HCT116 (cell line): ENCODE data around the gene DIDO1. TPM values are rescaled to one million over a fixed set of nuclear protein-coding genes. Genes with fewer than 3 reads are reported as not detected.

Experiments
- ATAC-seq: fragments of 200-7000 bp; cut with Tn5 transposase; 2 replicates; pipeline ENCODE4 v1.9.1; 2020; ENCODE audit warnings: mild to moderate bottlenecking, moderate library complexity
- BruUV-seq: library from RNA; stranded (reverse); fragments of 400-500 nt; replicated peaks from 2 replicates; lab custom pipeline; 2021; lab: Mats Ljungman, UMichigan
- CTCF ChIA-PET: fragments of 300-600 bp; sonication (Branson Sonifier 250); formaldehyde crosslinking; loops from one replicate; lab custom pipeline; 2021; ENCODE audit warnings: antibody characterized with exemption; lab: Charles Lee
- POLR2A ChIA-PET: fragments of 300-600, 350-600 bp; sonication (Branson Sonifier 250); formaldehyde crosslinking; loops from one replicate; lab custom pipeline; 2021; ENCODE audit warnings: antibody characterized with exemption; lab: Charles Lee
- RAD21 ChIA-PET, 2 experiments: fragments of 300-600 bp; sonication (Branson Sonifier 250); formaldehyde crosslinking; loops; one replicate each; lab custom pipeline; 2023; ENCODE audit warnings: low total read pairs in 2 of 2; ENCODE audit not compliant: uncharacterized antibody in 2 of 2, unreplicated experiment in 2 of 2, low non-redundant PET in 1 of 2; lab: Charles Lee
- DNase-seq: peaks from one replicate; pipeline ENCODE4 v3.0.0-alpha.2; 2010; ENCODE audit warnings: low read depth, low spot score
- H2AFZ ChIP-seq: fragments of 200-600 bp; shearing (Covaris generic), sonication (generic); 2 replicates; pipeline ENCODE4 v1.6.1; 2017; ENCODE audit warnings: low read depth, mixed run types, mixed read lengths, antibody characterized with exemption, low read length; ENCODE audit not compliant: poor library complexity, severe bottlenecking
- H3K27ac ChIP-seq: 2 replicates; pipeline ENCODE4 v1.5.1; 2012; ENCODE audit warnings: low read depth, low read length
- H3K27me3 ChIP-seq: fragments of 200-600 bp; sonication (generic); 2 replicates; pipeline ENCODE4 v1.6.1; 2016; ENCODE audit warnings: mixed run types, low read length, mixed read lengths; ENCODE audit not compliant: insufficient read depth
- H3K36me3 ChIP-seq, 2 experiments: fragments of 200-500 bp in 1 of 2; fragments of 200-600 bp in 1 of 2; sonication (Bioruptor generic) in 1 of 2; sonication (generic) in 1 of 2; 2 replicates each; pipeline versions ENCODE4 v1.5.1 to v1.6.1; 2014 to 2016; ENCODE audit warnings: low read length in 2 of 2, inconsistent platforms in 1 of 2, mixed read lengths in 1 of 2, mixed run types in 1 of 2; ENCODE audit not compliant: insufficient read depth in 2 of 2, control insufficient read depth in 1 of 2
- H3K4me1 ChIP-seq, 2 experiments: fragments of 200-600 bp in 1 of 2; sonication (generic) in 1 of 2; 2 replicates each; pipeline versions ENCODE4 v1.5.1 to v1.6.1; 2012 to 2017; ENCODE audit warnings: low read length in 2 of 2, inconsistent platforms in 1 of 2, mild to moderate bottlenecking in 1 of 2, mixed read lengths in 1 of 2, mixed run types in 1 of 2, moderate library complexity in 1 of 2; ENCODE audit not compliant: insufficient read depth in 2 of 2, control insufficient read depth in 1 of 2
- H3K4me2 ChIP-seq: fragments of 200-600 bp; sonication (generic); 2 replicates; pipeline ENCODE4 v1.6.1; 2017; ENCODE audit warnings: mixed run types, low read length, mixed read lengths
- H3K4me3 ChIP-seq, 2 experiments: fragments of 200-600 bp in 1 of 2; sonication (generic) in 1 of 2; replicated peaks in 1 of 2; 2 replicates each; pipeline ENCODE4 v1.5.1; 2011 to 2016; ENCODE audit warnings: low read length in 2 of 2, control low read depth in 1 of 2, low read depth in 1 of 2, mild to moderate bottlenecking in 1 of 2, mixed read lengths in 1 of 2, mixed run types in 1 of 2
- H3K79me2 ChIP-seq: fragments of 200-600 bp; sonication (generic); 2 replicates; pipeline ENCODE4 v1.6.1; 2017; ENCODE audit warnings: mild to moderate bottlenecking, mixed run types, low read length, moderate library complexity, mixed read lengths; ENCODE audit not compliant: insufficient read depth
- H3K9ac ChIP-seq: fragments of 200-600 bp; sonication (generic); 2 replicates; pipeline ENCODE4 v1.6.1; 2016; ENCODE audit warnings: low read length, mixed read lengths
- H3K9me2 ChIP-seq: fragments of 200-600 bp; sonication (generic), shearing (Covaris generic); 2 replicates; pipeline ENCODE4 v1.6.1; 2017; ENCODE audit warnings: mixed run types, mild to moderate bottlenecking, moderate library complexity; ENCODE audit not compliant: insufficient read depth
- H3K9me3 ChIP-seq, 2 experiments: fragments of 200-500 bp in 1 of 2; fragments of 200-600 bp in 1 of 2; sonication (Bioruptor generic) in 1 of 2; sonication (generic) in 1 of 2; 2 replicates each; pipeline ENCODE4 v1.6.1; 2014 to 2017; ENCODE audit warnings: low read length in 2 of 2, mixed read lengths in 2 of 2, inconsistent platforms in 1 of 2, low read depth in 1 of 2, mild to moderate bottlenecking in 1 of 2, mixed run types in 1 of 2, moderate library complexity in 1 of 2; ENCODE audit not compliant: control insufficient read depth in 1 of 2, insufficient read depth in 1 of 2
- H4K20me1 ChIP-seq: fragments of 200-600 bp; sonication (generic), shearing (Covaris generic); 2 replicates; pipeline ENCODE4 v1.6.1; 2017; ENCODE audit warnings: mixed run types, mild to moderate bottlenecking, moderate library complexity; ENCODE audit not compliant: insufficient read depth
- CBX3 ChIP-seq: IDR thresholded peaks from 2 replicates; pipeline ENCODE4 v1.6.1; 2012; ENCODE audit warnings: low read depth
- EZH2phosphoT487 ChIP-seq: fragments of 200-600 bp; IDR thresholded peaks from 2 replicates; pipeline ENCODE4 v1.6.1; 2018; ENCODE audit warnings: antibody characterized with exemption, borderline replicate concordance
- POLR2AphosphoS5 ChIP-seq: IDR thresholded peaks from 2 replicates; pipeline ENCODE4 v1.6.1; 2011; ENCODE audit warnings: mild to moderate bottlenecking, low read depth, low read length, moderate library complexity
- SIN3A ChIP-seq: IDR thresholded peaks from 2 replicates; pipeline ENCODE4 v1.6.1; 2012; ENCODE audit warnings: low read depth
- SP1 ChIP-seq: IDR thresholded peaks from 2 replicates; pipeline ENCODE4 v1.6.1; 2012; ENCODE audit warnings: low read depth
- TCF7L2 ChIP-seq: IDR thresholded peaks from 2 replicates; pipeline ENCODE4 v1.7.0; 2011; ENCODE audit warnings: borderline replicate concordance, inconsistent platforms; ENCODE audit not compliant: insufficient read depth, insufficient read length; ENCODE audit errors: extremely low read depth
- ZNF274 ChIP-seq: fragments of 200-500 bp; sonication (Bioruptor generic); IDR thresholded peaks from 2 replicates; pipeline ENCODE4 v1.6.1; 2014; ENCODE audit warnings: mild to moderate bottlenecking, low read depth, low read length, inconsistent platforms
- intact Hi-C: fragments of 100-400 bp; cut with micrococcal nuclease; formaldehyde crosslinking; loops from 2 replicates; pipeline ENCODE4 v1.10.0; 2022
- total RNA-seq: library from RNA; stranded (reverse); gene quantifications from one replicate; pipeline ENCODE4 v1.2.1, GENCODE V29; 2021; ENCODE audit not compliant: unreplicated experiment
- TF ChIP-seq, protein P1 (sequence below): IDR thresholded peaks from 2 replicates; pipeline ENCODE4 v1.6.1; 2012; ENCODE audit warnings: low read depth
- TF ChIP-seq, protein P2 (sequence below): IDR thresholded peaks from 2 replicates; pipeline ENCODE4 v1.6.1; 2012

The DIDO1 gene
- total RNA-seq, 1 experiment from 2014 or later = 41.4 TPM

DNA sequence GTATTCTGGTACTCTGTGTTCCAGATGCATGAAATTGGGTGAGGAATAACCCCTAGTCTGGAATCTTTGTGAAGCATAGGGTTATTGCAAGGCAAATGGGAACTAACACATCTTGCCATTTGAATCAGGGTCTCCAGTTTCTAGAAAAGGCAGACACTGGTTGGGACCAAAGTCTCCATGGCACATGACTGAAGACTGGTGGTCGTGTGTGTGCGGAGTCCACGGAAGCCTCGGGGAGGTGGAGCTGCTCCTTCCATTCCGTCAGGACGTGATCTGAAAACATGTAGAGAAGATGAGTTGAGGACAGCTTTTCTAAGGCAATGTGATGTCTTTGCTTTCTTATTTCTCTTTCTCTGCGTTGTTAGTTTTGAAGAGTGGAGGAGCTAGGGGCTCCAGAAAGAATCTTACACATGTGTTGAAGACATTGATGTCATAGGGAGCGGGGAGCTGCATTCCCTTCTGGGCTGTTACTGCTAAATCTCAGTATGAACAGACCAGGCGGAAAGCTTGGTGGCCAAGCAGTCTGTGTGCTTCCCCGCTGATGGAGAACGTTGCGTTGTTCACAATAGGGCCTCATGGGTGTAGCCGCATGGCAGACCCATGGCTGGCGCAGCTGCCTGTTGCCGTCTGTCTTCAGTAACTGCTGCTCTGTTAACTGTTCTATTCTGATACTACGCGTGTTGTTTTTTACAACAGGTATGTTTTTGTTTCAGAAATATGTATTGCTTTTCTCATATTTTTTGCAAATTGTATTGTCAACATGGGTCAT is 21.4 kb upstream of the DIDO1 start:
- intact Hi-C loops = no loop called here

More for the DNA sequence above, 21.4 kb upstream of the DIDO1 start:
- no peak overlapping the region for H3K27ac ChIP-seq
- peaks cover 9 to 14% of the 10 kb centered on the region in 2 experiments for H3K4me1 ChIP-seq
- H3K4me2 ChIP-seq = no peak overlapping the region
- no peak overlapping the region for H2AFZ ChIP-seq
- peaks cover 15% of the 10 kb centered on the region for H3K79me2 ChIP-seq
- no peaks in the 10 kb centered on the region for H4K20me1 ChIP-seq
- ChIA-PET POLR2A (no interaction called here), RAD21 (no interaction called here), CTCF (no interaction called here)
- H3K9me2 ChIP-seq = no peaks in the 10 kb centered on the region
- H3K9me3 ChIP-seq = peaks cover 0 to 6% of the 10 kb centered on the region in 2 experiments; a peak in 1 of 4 replicates
- no peak overlapping the region for H3K4me3 ChIP-seq
- H3K27me3 ChIP-seq = no peaks in the 10 kb centered on the region
- H3K9ac ChIP-seq = no peak overlapping the region
- no peak for ATAC-seq
- no peak for DNase-seq
- peaks cover 43 to 62% of the 10 kb centered on the region in 2 experiments for H3K36me3 ChIP-seq
- no TSS peak for BruUV-seq
- no peak for TF ChIP-seq TCF7L2
- TF ChIP-seq SP1 = no peak
- TF ChIP-seq SIN3A = no peak
- TF ChIP-seq, protein P1, sequence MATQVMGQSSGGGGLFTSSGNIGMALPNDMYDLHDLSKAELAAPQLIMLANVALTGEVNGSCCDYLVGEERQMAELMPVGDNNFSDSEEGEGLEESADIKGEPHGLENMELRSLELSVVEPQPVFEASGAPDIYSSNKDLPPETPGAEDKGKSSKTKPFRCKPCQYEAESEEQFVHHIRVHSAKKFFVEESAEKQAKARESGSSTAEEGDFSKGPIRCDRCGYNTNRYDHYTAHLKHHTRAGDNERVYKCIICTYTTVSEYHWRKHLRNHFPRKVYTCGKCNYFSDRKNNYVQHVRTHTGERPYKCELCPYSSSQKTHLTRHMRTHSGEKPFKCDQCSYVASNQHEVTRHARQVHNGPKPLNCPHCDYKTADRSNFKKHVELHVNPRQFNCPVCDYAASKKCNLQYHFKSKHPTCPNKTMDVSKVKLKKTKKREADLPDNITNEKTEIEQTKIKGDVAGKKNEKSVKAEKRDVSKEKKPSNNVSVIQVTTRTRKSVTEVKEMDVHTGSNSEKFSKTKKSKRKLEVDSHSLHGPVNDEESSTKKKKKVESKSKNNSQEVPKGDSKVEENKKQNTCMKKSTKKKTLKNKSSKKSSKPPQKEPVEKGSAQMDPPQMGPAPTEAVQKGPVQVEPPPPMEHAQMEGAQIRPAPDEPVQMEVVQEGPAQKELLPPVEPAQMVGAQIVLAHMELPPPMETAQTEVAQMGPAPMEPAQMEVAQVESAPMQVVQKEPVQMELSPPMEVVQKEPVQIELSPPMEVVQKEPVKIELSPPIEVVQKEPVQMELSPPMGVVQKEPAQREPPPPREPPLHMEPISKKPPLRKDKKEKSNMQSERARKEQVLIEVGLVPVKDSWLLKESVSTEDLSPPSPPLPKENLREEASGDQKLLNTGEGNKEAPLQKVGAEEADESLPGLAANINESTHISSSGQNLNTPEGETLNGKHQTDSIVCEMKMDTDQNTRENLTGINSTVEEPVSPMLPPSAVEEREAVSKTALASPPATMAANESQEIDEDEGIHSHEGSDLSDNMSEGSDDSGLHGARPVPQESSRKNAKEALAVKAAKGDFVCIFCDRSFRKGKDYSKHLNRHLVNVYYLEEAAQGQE = no peak
- TF ChIP-seq, protein P2, sequence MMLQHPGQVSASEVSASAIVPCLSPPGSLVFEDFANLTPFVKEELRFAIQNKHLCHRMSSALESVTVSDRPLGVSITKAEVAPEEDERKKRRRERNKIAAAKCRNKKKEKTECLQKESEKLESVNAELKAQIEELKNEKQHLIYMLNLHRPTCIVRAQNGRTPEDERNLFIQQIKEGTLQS = no peak
- no peak for TF ChIP-seq ZNF274
- no peak for TF ChIP-seq POLR2AphosphoS5
- TF ChIP-seq EZH2phosphoT487 = no peak
- no peak for TF ChIP-seq CBX3
